ENCODE data around the gene LY6G6D. TPM values are rescaled to one million over a fixed set of nuclear protein-coding genes. Genes with fewer than 3 reads are reported as not detected.

The LY6G6D gene
- total RNA-seq, 4 donors from 2014 or later, result not detected

GRCh38 chr6:31732029-31732428 lies 16.9 kb downstream of the LY6G6D start:
- no peak for ATAC-seq (ENCODE audit: low FRiP score)
- TF ChIP-seq CTCF (IDR thresholded peaks at IDR 0.05), result no peak

GRCh38 chr6:31733734-31734133 lies 18.6 kb downstream of the LY6G6D start:
- ATAC-seq (ENCODE audit: low FRiP score), result no peak
- no peak for TF ChIP-seq CTCF (IDR thresholded peaks at IDR 0.05)

More at GRCh38 chr6:31732029-31732428, 16.9 kb downstream of the LY6G6D start:
- no peak for DNase-seq (ENCODE audit: low spot score)

DNA sequence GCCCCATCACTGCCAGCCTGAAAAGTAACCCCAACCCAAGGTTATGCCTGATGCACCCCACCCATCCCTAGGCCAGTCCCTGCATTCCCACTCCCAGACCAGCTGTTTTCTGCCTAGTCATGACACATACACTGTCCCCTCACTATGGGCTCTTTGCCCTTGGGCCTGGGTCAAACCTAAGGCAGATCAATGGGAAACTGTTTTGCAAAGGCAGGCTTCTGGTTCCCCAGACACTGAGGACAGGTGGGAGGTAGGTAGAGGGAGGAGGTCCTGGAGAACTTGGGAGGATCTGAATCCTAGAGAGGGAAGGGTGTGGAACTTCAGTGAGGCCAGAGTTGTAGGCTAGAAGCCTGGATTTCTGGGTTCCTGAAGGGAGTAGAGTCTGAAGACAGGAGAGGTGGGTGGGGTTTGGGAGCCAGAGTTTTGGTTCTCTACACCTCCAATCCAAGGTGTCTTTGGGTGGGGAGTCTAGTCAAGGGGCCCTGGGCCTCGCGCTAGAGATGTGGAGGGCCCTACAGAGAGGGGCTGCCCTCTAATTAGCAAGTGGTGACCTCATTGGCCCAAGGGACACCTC lies 19.2 kb downstream of the LY6G6D start:
- no peak for TF ChIP-seq CTCF (IDR thresholded peaks at IDR 0.05)
- ATAC-seq (ENCODE audit: low FRiP score) (no peak), DNase-seq (ENCODE audit: low spot score) (no peak)

More at GRCh38 chr6:31733734-31734133, 18.6 kb downstream of the LY6G6D start:
- DNase-seq (ENCODE audit: low spot score), result no peak

- TF ChIP-seq CTCF (IDR thresholded peaks at IDR 0.05), result no peak
- ATAC-seq (ENCODE audit: low FRiP score) (peak; percentile 39), DNase-seq (ENCODE audit: low spot score) (no peak)
Measured at GRCh38 chr6:31734821-31735406, 19.8 kb downstream of the LY6G6D start.

DNA sequence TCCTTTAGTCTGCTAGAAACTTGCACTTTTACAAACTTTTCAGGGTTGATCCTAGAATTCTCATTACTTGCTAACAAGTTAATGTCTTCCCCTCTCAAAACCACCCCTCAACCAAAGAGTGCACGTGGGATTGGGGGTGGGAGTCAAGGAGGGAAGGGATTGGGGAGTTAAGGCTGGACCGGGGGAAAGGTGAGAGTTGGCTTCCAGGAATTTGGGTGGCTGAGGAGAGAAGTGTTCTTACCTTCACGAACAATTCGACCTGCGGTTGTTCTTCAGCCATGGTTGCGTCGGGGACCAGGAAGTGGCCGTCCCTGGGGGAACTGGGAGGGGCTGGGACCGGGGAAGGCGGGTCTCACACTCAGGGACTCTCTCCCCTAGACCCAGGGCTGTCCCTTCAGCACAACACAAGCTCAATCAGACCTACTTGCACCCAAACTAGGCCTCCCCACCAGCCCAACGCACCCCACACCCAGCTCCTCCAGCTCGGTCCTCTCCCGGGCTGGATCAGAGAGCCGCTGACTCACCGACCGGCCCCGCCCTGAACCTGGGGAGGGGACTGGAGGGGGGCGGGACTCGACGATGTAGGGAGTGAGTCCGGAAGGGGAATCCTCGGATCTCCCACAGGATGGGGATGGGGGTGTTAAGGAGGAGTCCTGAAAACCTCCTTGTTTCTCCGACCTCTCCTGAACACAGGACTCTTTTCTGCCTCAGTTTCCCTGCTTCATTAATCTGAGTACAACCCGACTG lies 21.0 kb downstream of the LY6G6D start, which contains the start of gene CLIC1:
Gene CLIC1, minus strand, starts transcription at position 510 of the 747 bp plus-strand sequence. Its CDS starts 230 bp downstream, at position 280.
- no peak for TF ChIP-seq CTCF (IDR thresholded peaks at IDR 0.05)
- ATAC-seq (ENCODE audit: low FRiP score) (peak; percentile 74), DNase-seq (ENCODE audit: low spot score) (peak; percentile 83)

DNA sequence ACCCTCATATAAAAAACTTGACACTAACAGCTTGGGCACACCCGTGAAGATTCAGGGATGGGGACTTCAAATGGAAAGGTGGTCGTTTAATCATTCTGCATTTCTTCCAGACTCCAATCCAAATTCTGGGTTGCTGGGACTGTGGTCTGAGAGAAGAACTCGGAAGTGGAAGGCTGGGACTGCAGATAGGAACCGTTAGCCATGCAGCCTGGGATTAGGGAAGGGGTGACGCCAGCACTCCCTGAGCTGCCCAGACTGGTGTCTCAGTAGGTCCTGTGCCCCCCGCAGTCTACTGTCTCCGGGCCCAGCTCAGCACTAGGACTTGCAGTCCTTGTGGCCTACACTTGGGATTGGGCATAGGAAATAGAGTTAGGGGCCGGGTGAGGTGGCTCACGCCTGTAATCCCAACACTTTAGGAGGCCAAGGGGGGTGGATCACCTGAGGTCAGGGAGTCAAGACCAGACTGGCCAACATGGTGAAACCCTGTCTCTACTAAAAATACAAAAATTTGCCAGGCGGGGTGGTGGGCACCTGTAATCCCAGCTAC lies 21.7 kb downstream of the LY6G6D start:
- ATAC-seq (ENCODE audit: low FRiP score) (no peak), DNase-seq (ENCODE audit: low spot score) (no peak)
- TF ChIP-seq CTCF (IDR thresholded peaks at IDR 0.05), result no peak

Measured in omental fat pad (tissue), 4 donors.